Keratinocyte (primary cell): ENCODE results near the gene PLCG2.

ENCODE experiments used
- CTCF ChIP-seq, 3 experiments: IDR thresholded peaks in 1 of 3; conservative IDR thresholded peaks in 1 of 3; optimal IDR thresholded peaks in 1 of 3; 2 replicates in 2 of 3; 3 replicates in 1 of 3; pipeline versions ENCODE3 to v1.5.1; 2011; ENCODE audit warnings: low read length in 3 of 3, mild to moderate bottlenecking in 3 of 3, moderate library complexity in 2 of 3, control low read depth in 1 of 3, inconsistent platforms in 1 of 3; ENCODE audit not compliant: insufficient read depth in 2 of 3; ENCODE audit errors: extremely low read depth in 1 of 3
- EZH2 ChIP-seq: IDR thresholded peaks from one replicate; pipeline ENCODE4 v1.6.1; 2012; ENCODE audit warnings: inconsistent platforms, mild to moderate bottlenecking, low read length, moderate library complexity

- no peak for TF ChIP-seq CTCF (optimal IDR thresholded peaks at IDR 0.05 in 1 of 3, IDR thresholded peaks at IDR 0.05 in 1 of 3, conservative IDR thresholded peaks at IDR 0.05 in 1 of 3; ENCODE audit: extremely low read depth in 1 of 3, insufficient read depth in 2 of 3, low read length in 3 of 3)
- no peak for TF ChIP-seq EZH2
Observed at GRCh38 chr16:81901484-81901883, 122.4 kb downstream of the PLCG2 start.
